ENCODE results near the gene OSBPL8.

OSBPL8 gene

GRCh38 chr12:76558684-76559399, 729 bp downstream of the OSBPL8 start:
- DNase-seq (ENCODE audit: insufficient read length, low spot score) (peak; percentile 10), FAIRE-seq (no peak)

- DNase-seq (ENCODE audit: insufficient read length, low spot score) (no peak), FAIRE-seq (no peak)
Measured at GRCh38 chr12:76556368-76556767, 3.2 kb downstream of the OSBPL8 start.

GRCh38 chr12:76555797-76556196, 3.8 kb downstream of the OSBPL8 start:
- DNase-seq (ENCODE audit: insufficient read length, low spot score) (no peak), FAIRE-seq (no peak)

- FAIRE-seq (no peak), DNase-seq (ENCODE audit: insufficient read length, low spot score) (no peak)
Measured at GRCh38 chr12:76555231-76555767, 4.3 kb downstream of the OSBPL8 start.

GRCh38 chr12:76554405-76555230, 5.0 kb downstream of the OSBPL8 start:
- DNase-seq (ENCODE audit: insufficient read length, low spot score), result no peak
- FAIRE-seq, result no peak

- DNase-seq (ENCODE audit: insufficient read length, low spot score) (no peak), FAIRE-seq (no peak)
Measured at GRCh38 chr12:76552343-76552938, 7.1 kb downstream of the OSBPL8 start.

GRCh38 chr12:76551482-76551888, 8.1 kb downstream of the OSBPL8 start:
- DNase-seq (ENCODE audit: insufficient read length, low spot score) (no peak), FAIRE-seq (no peak)

GRCh38 chr12:76549131-76549530, 10.4 kb downstream of the OSBPL8 start:
- no peak for FAIRE-seq
- no peak for DNase-seq (ENCODE audit: insufficient read length, low spot score)

- no peak for DNase-seq (ENCODE audit: insufficient read length, low spot score)
- no peak for FAIRE-seq
Measured at GRCh38 chr12:76548222-76548837, 11.2 kb downstream of the OSBPL8 start.

GRCh38 chr12:76547526-76547925, 12.0 kb downstream of the OSBPL8 start:
- no peak for FAIRE-seq
- DNase-seq (ENCODE audit: insufficient read length, low spot score), result no peak

GRCh38 chr12:76546889-76547288, 12.7 kb downstream of the OSBPL8 start:
- no peak for DNase-seq (ENCODE audit: insufficient read length, low spot score)
- no peak for FAIRE-seq

GRCh38 chr12:76545486-76545885, 14.1 kb downstream of the OSBPL8 start:
- DNase-seq (ENCODE audit: insufficient read length, low spot score) (no peak), FAIRE-seq (no peak)

GRCh38 chr12:76544601-76545261, 14.8 kb downstream of the OSBPL8 start:
- FAIRE-seq (no peak), DNase-seq (ENCODE audit: insufficient read length, low spot score) (no peak)

GRCh38 chr12:76543813-76544347, 15.7 kb downstream of the OSBPL8 start:
- FAIRE-seq (no peak), DNase-seq (ENCODE audit: insufficient read length, low spot score) (no peak)

GRCh38 chr12:76542908-76543307, 16.7 kb downstream of the OSBPL8 start:
- FAIRE-seq (no peak), DNase-seq (ENCODE audit: insufficient read length, low spot score) (no peak)

- DNase-seq (ENCODE audit: insufficient read length, low spot score) (no peak), FAIRE-seq (no peak)
Measured at GRCh38 chr12:76539727-76540126, 19.8 kb downstream of the OSBPL8 start.

- no peak for FAIRE-seq
- no peak for DNase-seq (ENCODE audit: insufficient read length, low spot score)
Measured at GRCh38 chr12:76537923-76538322, 21.6 kb downstream of the OSBPL8 start.

- DNase-seq (ENCODE audit: insufficient read length, low spot score) (no peak), FAIRE-seq (no peak)
Measured at GRCh38 chr12:76536546-76536945, 23.0 kb downstream of the OSBPL8 start.

GRCh38 chr12:76535170-76535569, 24.4 kb downstream of the OSBPL8 start:
- FAIRE-seq (no peak), DNase-seq (ENCODE audit: insufficient read length, low spot score) (no peak)

- no peak for FAIRE-seq
Measured at GRCh38 chr12:76533331-76533730, 26.2 kb downstream of the OSBPL8 start.

More at GRCh38 chr12:76533331-76533730, 26.2 kb downstream of the OSBPL8 start:
- DNase-seq (ENCODE audit: insufficient read length, low spot score), result no peak
